Esophagus squamous epithelium (tissue), 4 donors: ENCODE data around the gene SMYD4.

Experiments
- POLR2A ChIP-seq, 4 donors: fragments of 450-650 bp; IDR thresholded peaks; one replicate each; pipeline ENCODE4 v1.6.1; 2017; ENCODE audit warnings: antibody characterized with exemption in 4 of 4, mild to moderate bottlenecking in 4 of 4, moderate library complexity in 3 of 4
- TF ChIP-seq, protein P1 (sequence below), 6 experiments: fragments of 450-650 bp in 4 of 6; fragments of 200-600 bp in 2 of 6; sonication (generic) in 2 of 6; IDR thresholded peaks; one replicate each; pipeline ENCODE4 v1.5.1; 2016 to 2019; ENCODE audit warnings: antibody characterized with exemption in 6 of 6, mild to moderate bottlenecking in 4 of 6, moderate library complexity in 4 of 6

DNA sequence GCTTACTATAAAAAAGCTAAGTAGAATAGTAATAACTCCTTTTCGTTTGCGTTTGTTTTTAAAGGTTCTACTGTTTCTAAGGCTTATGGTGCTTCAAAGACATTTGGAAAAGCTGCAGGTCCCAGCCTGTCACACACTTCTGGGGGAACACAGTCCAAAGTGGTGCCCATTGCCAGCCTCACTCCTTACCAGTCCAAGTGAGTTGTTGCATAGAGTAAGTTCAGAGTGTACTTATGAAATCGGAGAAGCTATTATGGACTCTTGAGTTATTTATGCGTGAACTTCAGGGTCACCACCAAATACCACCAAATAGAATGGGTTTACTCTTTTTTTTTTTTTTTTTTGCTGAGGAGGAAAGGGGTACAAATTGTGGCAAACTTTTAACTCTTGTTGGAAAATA is 45.9 kb upstream of the SMYD4 start:
- no peak for TF ChIP-seq POLR2A (IDR thresholded peaks at IDR 0.05)
- TF ChIP-seq, protein P1, sequence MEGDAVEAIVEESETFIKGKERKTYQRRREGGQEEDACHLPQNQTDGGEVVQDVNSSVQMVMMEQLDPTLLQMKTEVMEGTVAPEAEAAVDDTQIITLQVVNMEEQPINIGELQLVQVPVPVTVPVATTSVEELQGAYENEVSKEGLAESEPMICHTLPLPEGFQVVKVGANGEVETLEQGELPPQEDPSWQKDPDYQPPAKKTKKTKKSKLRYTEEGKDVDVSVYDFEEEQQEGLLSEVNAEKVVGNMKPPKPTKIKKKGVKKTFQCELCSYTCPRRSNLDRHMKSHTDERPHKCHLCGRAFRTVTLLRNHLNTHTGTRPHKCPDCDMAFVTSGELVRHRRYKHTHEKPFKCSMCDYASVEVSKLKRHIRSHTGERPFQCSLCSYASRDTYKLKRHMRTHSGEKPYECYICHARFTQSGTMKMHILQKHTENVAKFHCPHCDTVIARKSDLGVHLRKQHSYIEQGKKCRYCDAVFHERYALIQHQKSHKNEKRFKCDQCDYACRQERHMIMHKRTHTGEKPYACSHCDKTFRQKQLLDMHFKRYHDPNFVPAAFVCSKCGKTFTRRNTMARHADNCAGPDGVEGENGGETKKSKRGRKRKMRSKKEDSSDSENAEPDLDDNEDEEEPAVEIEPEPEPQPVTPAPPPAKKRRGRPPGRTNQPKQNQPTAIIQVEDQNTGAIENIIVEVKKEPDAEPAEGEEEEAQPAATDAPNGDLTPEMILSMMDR (IDR thresholded peaks at IDR 0.05) = no peak
